Measurements from ENCODE around the gene NBAS.

DNA sequence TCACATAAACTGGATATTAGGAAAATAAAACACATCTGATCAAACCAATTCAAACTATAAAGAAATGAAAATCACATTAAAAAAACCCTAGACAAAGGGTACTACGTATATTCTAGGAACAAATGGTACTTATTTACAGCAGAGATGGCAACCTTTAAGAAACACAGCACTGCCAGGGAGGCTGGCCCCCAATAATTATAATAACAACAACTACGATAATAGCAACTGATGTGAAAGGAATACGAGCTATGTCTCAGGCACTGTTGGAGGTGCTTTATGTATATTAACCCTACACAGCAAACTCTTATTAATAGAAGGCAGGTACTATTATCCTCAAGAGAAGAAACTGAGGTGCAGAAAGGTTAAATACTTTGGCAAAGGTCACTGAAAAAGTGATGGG, 193.9 kb downstream of the NBAS start:
- TF ChIP-seq, protein P1, sequence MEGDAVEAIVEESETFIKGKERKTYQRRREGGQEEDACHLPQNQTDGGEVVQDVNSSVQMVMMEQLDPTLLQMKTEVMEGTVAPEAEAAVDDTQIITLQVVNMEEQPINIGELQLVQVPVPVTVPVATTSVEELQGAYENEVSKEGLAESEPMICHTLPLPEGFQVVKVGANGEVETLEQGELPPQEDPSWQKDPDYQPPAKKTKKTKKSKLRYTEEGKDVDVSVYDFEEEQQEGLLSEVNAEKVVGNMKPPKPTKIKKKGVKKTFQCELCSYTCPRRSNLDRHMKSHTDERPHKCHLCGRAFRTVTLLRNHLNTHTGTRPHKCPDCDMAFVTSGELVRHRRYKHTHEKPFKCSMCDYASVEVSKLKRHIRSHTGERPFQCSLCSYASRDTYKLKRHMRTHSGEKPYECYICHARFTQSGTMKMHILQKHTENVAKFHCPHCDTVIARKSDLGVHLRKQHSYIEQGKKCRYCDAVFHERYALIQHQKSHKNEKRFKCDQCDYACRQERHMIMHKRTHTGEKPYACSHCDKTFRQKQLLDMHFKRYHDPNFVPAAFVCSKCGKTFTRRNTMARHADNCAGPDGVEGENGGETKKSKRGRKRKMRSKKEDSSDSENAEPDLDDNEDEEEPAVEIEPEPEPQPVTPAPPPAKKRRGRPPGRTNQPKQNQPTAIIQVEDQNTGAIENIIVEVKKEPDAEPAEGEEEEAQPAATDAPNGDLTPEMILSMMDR (IDR thresholded peaks at IDR 0.05) = no peak
- no peak for TF ChIP-seq EP300 (IDR thresholded peaks at IDR 0.05)

All from ovary (tissue), 3 donors.